ENCODE measurements around the gene TMEM163. TPM values are rescaled to one million over a fixed set of nuclear protein-coding genes. Genes with fewer than 3 reads are reported as not detected.

Gene TMEM163
- total RNA-seq, 1 experiment from 2014 or later = 4.1 TPM

DNA sequence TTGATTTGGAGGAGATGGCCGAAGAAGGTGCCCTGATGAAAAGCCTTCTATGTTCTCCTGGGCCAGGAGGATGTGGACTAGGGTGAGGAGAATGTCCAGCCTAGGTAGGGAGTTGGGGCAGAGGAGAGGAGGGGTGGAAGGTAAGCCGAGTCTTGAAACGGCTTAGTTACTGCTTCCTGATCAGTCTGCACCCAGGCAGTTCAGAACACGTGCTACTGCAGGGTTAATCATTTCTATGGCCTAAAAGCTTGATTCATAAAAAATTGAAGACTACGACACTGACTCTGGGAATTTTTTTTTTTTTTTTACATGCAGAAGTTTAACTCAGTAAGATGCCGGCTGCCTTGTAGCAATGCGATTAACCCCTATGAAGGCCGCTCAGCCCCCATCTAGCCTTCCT lies 125.3 kb downstream of the TMEM163 start:
- no peaks in the 10 kb centered on the region for H3K36me3 ChIP-seq (ENCODE audit: control insufficient read depth, insufficient read depth, low read length)
- Mint-ChIP-seq H3K36me3 (ENCODE audit: insufficient read depth, unreplicated experiment) (no peaks in the 10 kb centered on the region), H3K9me3 (ENCODE audit: unreplicated experiment) (peaks cover 43% of the 10 kb centered on the region), H3K27me3 (ENCODE audit: insufficient read depth, unreplicated experiment) (no peaks in the 10 kb centered on the region), H3K4me3 (ENCODE audit: unreplicated experiment) (no peak overlapping the region), H3K27ac (ENCODE audit: unreplicated experiment) (no peak overlapping the region), H3K4me1 (ENCODE audit: low read depth, unreplicated experiment) (peaks cover 6% of the 10 kb centered on the region)
- no peak overlapping the region for H3K4me3 ChIP-seq (ENCODE audit: low read depth, low read length)
- BruUV-seq (replicated peaks) = no TSS peak
- ChIA-PET POLR2A (no interaction called here), CTCF (no interaction called here)
- intact Hi-C loops (cut with micrococcal nuclease; ENCODE audit: unreplicated experiment) = no loop called here
- no peaks in the 10 kb centered on the region for H3K27me3 ChIP-seq (replicated peaks; ENCODE audit: control insufficient read depth, insufficient read depth, low read length)
- H3K4me1 ChIP-seq = no peaks in the 10 kb centered on the region; the same call in 1 of the 2 replicates
- no peak for DNase-seq
- H3K9me3 ChIP-seq = peaks cover 15% of the 10 kb centered on the region
- TF ChIP-seq, protein P1, sequence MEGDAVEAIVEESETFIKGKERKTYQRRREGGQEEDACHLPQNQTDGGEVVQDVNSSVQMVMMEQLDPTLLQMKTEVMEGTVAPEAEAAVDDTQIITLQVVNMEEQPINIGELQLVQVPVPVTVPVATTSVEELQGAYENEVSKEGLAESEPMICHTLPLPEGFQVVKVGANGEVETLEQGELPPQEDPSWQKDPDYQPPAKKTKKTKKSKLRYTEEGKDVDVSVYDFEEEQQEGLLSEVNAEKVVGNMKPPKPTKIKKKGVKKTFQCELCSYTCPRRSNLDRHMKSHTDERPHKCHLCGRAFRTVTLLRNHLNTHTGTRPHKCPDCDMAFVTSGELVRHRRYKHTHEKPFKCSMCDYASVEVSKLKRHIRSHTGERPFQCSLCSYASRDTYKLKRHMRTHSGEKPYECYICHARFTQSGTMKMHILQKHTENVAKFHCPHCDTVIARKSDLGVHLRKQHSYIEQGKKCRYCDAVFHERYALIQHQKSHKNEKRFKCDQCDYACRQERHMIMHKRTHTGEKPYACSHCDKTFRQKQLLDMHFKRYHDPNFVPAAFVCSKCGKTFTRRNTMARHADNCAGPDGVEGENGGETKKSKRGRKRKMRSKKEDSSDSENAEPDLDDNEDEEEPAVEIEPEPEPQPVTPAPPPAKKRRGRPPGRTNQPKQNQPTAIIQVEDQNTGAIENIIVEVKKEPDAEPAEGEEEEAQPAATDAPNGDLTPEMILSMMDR (IDR thresholded peaks at IDR 0.05; ENCODE audit: insufficient read depth in 1 of 2, low read depth in 1 of 2, low read length in 1 of 2, severe bottlenecking in 1 of 2, unreplicated experiment in 1 of 2) = no peak

GRCh38 chr2:134592377-134592776 lies 126.4 kb downstream of the TMEM163 start:
- TF ChIP-seq, protein P1 (IDR thresholded peaks at IDR 0.05; ENCODE audit: insufficient read depth in 1 of 2, low read depth in 1 of 2, low read length in 1 of 2, severe bottlenecking in 1 of 2, unreplicated experiment in 1 of 2) = no peak

DNA sequence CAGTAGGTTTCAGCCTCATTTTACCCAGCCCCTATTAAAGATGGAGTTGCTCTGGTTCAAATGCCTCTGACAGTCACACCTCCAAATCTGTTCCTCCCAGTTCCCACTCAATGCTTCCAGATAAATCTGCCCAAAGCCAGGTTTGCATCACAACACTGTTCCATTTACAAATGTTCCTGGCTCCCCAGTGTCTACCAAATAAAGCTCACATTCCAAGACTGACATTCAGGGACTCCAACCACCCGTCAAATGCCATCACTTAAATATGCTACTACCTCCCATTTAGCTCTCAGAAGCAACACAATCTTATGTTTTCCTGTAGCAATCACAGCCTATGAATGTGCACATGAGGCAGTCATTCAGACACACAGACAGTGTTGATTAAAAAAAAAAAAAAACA lies 127.3 kb downstream of the TMEM163 start:
- no peak overlapping the region for H3K27ac Mint-ChIP-seq (ENCODE audit: unreplicated experiment)
- no peaks in the 10 kb centered on the region for H3K36me3 Mint-ChIP-seq (ENCODE audit: insufficient read depth, unreplicated experiment)
- H3K27me3 Mint-ChIP-seq (ENCODE audit: insufficient read depth, unreplicated experiment) = no peaks in the 10 kb centered on the region
- peaks cover 9% of the 10 kb centered on the region for H3K4me1 Mint-ChIP-seq (ENCODE audit: low read depth, unreplicated experiment)
- no peak for DNase-seq
- ChIA-PET POLR2A (no interaction called here), CTCF (no interaction called here)
- no peaks in the 10 kb centered on the region; the same call in 1 of the 2 replicates for H3K4me1 ChIP-seq
- peaks cover 44% of the 10 kb centered on the region for H3K9me3 Mint-ChIP-seq (ENCODE audit: unreplicated experiment)
- no peaks in the 10 kb centered on the region for H3K27me3 ChIP-seq (replicated peaks; ENCODE audit: control insufficient read depth, insufficient read depth, low read length)
- H3K4me3 Mint-ChIP-seq (ENCODE audit: unreplicated experiment) = no peak overlapping the region
- TF ChIP-seq, protein P1 (IDR thresholded peaks at IDR 0.05; ENCODE audit: insufficient read depth in 1 of 2, low read depth in 1 of 2, low read length in 1 of 2, severe bottlenecking in 1 of 2, unreplicated experiment in 1 of 2) = no peak
- intact Hi-C loops (cut with micrococcal nuclease; ENCODE audit: unreplicated experiment) = no loop called here
- peaks cover 15% of the 10 kb centered on the region for H3K9me3 ChIP-seq
- no peak overlapping the region for H3K4me3 ChIP-seq (ENCODE audit: low read depth, low read length)
- H3K36me3 ChIP-seq (ENCODE audit: control insufficient read depth, insufficient read depth, low read length) = no peaks in the 10 kb centered on the region
- BruUV-seq (replicated peaks) = no TSS peak

More at GRCh38 chr2:134592377-134592776, 126.4 kb downstream of the TMEM163 start:
- no peak overlapping the region for H3K4me3 ChIP-seq (ENCODE audit: low read depth, low read length)
- H3K9me3 ChIP-seq = peaks cover 15% of the 10 kb centered on the region
- BruUV-seq (replicated peaks) = no TSS peak
- POLR2A ChIA-PET = no interaction called here
- no peak for DNase-seq
- Mint-ChIP-seq H3K36me3 (ENCODE audit: insufficient read depth, unreplicated experiment) (no peaks in the 10 kb centered on the region), H3K4me1 (ENCODE audit: low read depth, unreplicated experiment) (peaks cover 9% of the 10 kb centered on the region), H3K27me3 (ENCODE audit: insufficient read depth, unreplicated experiment) (no peaks in the 10 kb centered on the region), H3K4me3 (ENCODE audit: unreplicated experiment) (no peak overlapping the region), H3K9me3 (ENCODE audit: unreplicated experiment) (peaks cover 44% of the 10 kb centered on the region), H3K27ac (ENCODE audit: unreplicated experiment) (no peak overlapping the region)
- H3K4me1 ChIP-seq = no peaks in the 10 kb centered on the region; the same call in 1 of the 2 replicates
- intact Hi-C loops (cut with micrococcal nuclease; ENCODE audit: unreplicated experiment) = no loop called here
- CTCF ChIA-PET = no interaction called here
- no peaks in the 10 kb centered on the region for H3K27me3 ChIP-seq (replicated peaks; ENCODE audit: control insufficient read depth, insufficient read depth, low read length)
- H3K36me3 ChIP-seq (ENCODE audit: control insufficient read depth, insufficient read depth, low read length) = no peaks in the 10 kb centered on the region

All from Caco-2 (cell line).